Measurements from ENCODE around the gene TYW1B. TPM values are rescaled to one million over a fixed set of nuclear protein-coding genes. Genes with fewer than 3 reads are reported as not detected.
"Not testable (repeated sequence)": the region's sequence is repeated elsewhere in the genome, so short reads cannot be mapped to it uniquely, and the experiment has no call there.

Gene TYW1B
- total and polyA plus RNA-seq, 8 donors = 0.93 to 21.0 (median 2.0) TPM

DNA sequence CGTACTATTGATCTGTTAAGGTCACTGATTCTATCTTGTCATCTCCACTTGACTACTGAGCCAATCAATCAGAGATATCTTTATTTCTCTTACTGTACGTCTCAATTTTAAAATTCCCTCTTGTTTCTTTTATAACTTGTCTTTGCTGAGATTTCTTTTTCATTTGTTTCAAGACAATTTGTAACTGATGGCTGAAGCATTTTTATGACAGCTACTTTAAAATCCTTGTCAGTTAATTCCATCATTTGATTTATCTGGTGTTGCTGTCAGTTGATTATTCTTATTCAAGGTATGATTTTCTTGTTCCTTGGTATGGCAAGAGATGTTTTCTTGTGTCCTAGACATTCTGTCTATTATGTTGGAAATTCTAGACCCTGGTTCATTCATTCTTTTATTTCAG is 76.6 kb downstream of the TYW1B start:
- H3K36me3 ChIP-seq = no peaks in the 10 kb centered on the region
- no peaks in the 10 kb centered on the region for H3K27me3 ChIP-seq
- H3K27ac ChIP-seq = no peak overlapping the region
- no peak overlapping the region for H3K4me3 ChIP-seq
- TF ChIP-seq POLR2AphosphoS5 (IDR thresholded peaks at IDR 0.05) (no peak), POLR2A (IDR thresholded peaks at IDR 0.05) (no peak), EP300 (IDR thresholded peaks at IDR 0.05) (no peak)
- TF ChIP-seq, protein P1, sequence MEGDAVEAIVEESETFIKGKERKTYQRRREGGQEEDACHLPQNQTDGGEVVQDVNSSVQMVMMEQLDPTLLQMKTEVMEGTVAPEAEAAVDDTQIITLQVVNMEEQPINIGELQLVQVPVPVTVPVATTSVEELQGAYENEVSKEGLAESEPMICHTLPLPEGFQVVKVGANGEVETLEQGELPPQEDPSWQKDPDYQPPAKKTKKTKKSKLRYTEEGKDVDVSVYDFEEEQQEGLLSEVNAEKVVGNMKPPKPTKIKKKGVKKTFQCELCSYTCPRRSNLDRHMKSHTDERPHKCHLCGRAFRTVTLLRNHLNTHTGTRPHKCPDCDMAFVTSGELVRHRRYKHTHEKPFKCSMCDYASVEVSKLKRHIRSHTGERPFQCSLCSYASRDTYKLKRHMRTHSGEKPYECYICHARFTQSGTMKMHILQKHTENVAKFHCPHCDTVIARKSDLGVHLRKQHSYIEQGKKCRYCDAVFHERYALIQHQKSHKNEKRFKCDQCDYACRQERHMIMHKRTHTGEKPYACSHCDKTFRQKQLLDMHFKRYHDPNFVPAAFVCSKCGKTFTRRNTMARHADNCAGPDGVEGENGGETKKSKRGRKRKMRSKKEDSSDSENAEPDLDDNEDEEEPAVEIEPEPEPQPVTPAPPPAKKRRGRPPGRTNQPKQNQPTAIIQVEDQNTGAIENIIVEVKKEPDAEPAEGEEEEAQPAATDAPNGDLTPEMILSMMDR (IDR thresholded peaks at IDR 0.05) = no peak
- no peaks in the 10 kb centered on the region for H3K4me1 ChIP-seq
- WGBS, 5 donors = 92 to 100% (median 98%) methylated on average over 2 of the region's 2 CpGs
- intact Hi-C loops (cut with DNase I; ENCODE audit: low total_unique reads) = no loop called here
- H3K9me3 ChIP-seq = no peaks in the 10 kb centered on the region
- DNase-seq = no peak

DNA sequence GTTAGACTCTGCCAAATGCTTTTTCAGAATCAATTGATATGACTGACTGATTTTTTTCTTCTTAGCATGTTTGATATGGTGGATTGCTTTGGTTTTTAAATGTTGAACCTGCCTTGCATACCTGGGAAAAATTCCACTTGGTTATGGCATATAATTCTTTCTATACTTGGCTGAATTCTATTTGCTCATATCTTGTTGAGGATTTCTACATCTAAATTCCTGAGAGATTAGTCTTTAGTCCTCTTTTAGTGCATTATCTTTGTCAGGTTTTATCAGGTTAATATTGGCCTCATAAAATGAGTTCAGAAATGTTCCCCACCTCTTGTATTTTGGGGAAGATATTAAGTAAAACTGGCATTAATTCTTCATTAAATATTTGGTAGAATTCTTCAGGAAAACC is 79.4 kb downstream of the TYW1B start:
- intact Hi-C loops (cut with DNase I; ENCODE audit: low total_unique reads); DNase-seq: not testable (repeated sequence)

DNA sequence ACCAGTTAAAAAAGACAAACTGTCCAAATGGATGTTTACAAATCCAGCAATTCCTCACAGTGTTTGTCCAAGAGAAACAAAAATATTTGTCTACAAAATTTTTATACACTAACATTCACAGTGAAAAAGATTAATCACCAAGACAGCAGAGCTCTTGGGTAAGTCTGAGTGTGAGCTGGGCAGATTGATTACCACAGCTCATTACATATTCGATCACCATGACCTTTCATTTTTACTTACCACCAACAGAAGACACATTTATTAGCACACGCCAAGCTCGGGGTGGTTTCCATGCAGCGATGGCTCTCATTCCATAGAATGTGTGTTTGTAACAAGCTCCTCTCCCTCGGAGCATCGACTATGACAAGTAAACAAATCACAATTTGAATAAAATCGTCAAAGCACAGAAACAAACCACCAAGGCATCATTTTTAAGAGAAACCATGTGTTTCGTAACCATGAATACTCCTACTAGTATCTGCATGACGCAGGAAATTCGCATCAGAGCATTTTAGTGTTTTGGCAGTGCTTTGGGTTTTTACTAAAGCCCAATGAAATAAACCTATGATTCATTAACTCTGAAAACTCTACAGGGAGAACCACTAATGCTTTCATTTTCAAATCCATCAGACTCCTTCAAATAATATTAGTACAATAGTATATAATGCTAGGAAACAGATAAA is 83.6 kb downstream of the TYW1B start:
- 69 to 81% (median 78%) methylated on average over 10 of the region's 10 CpGs for WGBS, 5 donors
- H3K4me3 ChIP-seq = peak overlapping the region in 1 of 4 donors; percentile 24
- H3K4me1 ChIP-seq; H3K27me3 ChIP-seq; intact Hi-C loops (cut with DNase I; ENCODE audit: low total_unique reads); H3K9me3 ChIP-seq: not testable (repeated sequence)
- peaks cover 0 to 22% (median 5%) of the 10 kb centered on the region in 4 donors for H3K36me3 ChIP-seq
- peak in 1 of 2 donors; percentile 40 for DNase-seq
- peak overlapping the region in 2 of 5 donors; percentile 22 to 63 for H3K27ac ChIP-seq

More for the DNA sequence above, 79.4 kb downstream of the TYW1B start:
- not testable (repeated sequence) for H3K9me3 ChIP-seq, H3K27me3 ChIP-seq, H3K4me3 ChIP-seq, H3K27ac ChIP-seq, H3K4me1 ChIP-seq, H3K36me3 ChIP-seq

DNA sequence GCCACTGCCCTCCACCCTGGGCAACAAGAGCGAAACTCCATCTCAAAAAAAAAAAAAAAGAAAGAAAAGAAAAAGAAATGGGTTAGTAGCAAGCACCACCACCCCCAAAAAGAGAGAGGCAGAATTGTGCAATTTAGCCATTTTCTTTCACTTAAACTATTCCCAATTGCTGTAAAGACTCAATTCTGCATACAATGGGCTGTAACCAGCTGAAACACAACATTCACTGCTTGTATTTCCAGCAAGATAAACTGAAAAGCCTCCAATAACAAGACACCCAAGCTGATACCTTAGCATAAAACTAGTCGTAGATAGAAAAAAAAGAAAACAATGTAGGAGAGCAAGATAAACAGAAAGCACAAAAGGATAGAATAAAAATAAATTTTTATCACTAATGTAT is 84.2 kb downstream of the TYW1B start:
- 63 to 76% (median 64%) methylated on average over 2 of the region's 2 CpGs for WGBS, 5 donors
- H3K9me3 ChIP-seq; H3K27me3 ChIP-seq; DNase-seq; H3K4me3 ChIP-seq; intact Hi-C loops (cut with DNase I; ENCODE audit: low total_unique reads); H3K4me1 ChIP-seq: not testable (repeated sequence)
- Histone ChIP-seq H3K36me3 (peaks cover 0 to 28% (median 5%) of the 10 kb centered on the region in 4 donors), H3K27ac (peak overlapping the region in 1 of 5 donors; percentile 63)

DNA sequence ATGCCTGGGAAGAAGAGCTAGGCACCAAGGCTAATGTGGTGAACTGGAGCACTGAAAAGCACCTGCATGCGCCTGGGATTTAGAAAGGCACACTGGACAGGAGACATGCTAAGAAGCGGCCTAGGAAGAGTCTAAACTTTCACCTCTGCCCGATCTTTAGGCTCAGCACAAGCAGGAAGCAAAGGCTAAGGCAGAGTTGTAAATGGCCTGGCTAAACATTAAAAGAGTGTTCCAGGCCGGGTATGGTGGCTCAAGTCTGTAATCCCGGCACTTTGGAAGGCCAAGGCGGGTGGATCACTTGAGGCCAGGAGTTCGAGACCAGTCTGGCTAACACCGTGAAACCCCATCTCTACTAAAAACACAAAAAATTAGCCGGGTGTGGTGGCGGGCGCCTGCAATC is 88.3 kb downstream of the TYW1B start:
- WGBS, 5 donors = 98 to 100% (median 99%) methylated on average over 3 to 7 of the region's 11 CpGs; no CpG with 5 or more reads in 2 of the 5 donors
- intact Hi-C loops (cut with DNase I; ENCODE audit: low total_unique reads); H3K27ac ChIP-seq; H3K4me3 ChIP-seq; H3K4me1 ChIP-seq; H3K27me3 ChIP-seq; DNase-seq: not testable (repeated sequence)
- H3K9me3 ChIP-seq = peaks cover 6 to 24% (median 15%) of the 10 kb centered on the region in 4 donors
- H3K36me3 ChIP-seq = peaks cover 0 to 46% (median 8%) of the 10 kb centered on the region in 4 donors

DNA sequence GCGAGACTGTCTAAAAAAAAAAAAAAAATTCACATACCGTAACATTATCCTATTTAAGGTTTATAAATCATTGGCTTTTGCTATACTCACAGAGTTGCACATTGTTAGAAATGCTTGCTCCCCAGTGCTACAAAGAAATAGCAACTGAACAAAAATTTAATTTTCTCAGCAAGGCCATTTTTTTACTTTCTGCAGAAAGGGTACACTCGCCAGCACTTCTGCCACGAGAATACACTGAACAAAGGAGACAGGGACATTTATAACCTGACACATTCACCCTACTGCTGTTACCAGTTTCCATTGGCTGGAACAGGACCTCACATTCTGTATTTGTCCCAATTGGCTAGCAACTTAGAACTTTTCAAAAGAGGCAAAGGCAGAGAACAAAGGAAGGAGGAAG is 92.1 kb downstream of the TYW1B start:
- WGBS, 5 donors = 68 to 90% (median 74%) methylated on average over 4 of the region's 4 CpGs
- Histone ChIP-seq H3K36me3 (peaks cover 0 to 26% (median 3%) of the 10 kb centered on the region in 4 donors), H3K9me3 (peaks cover 6 to 27% (median 17%) of the 10 kb centered on the region in 4 donors)
- H3K27me3 ChIP-seq; H3K4me3 ChIP-seq; DNase-seq; H3K27ac ChIP-seq; intact Hi-C loops (cut with DNase I; ENCODE audit: low total_unique reads); H3K4me1 ChIP-seq: not testable (repeated sequence)

DNA sequence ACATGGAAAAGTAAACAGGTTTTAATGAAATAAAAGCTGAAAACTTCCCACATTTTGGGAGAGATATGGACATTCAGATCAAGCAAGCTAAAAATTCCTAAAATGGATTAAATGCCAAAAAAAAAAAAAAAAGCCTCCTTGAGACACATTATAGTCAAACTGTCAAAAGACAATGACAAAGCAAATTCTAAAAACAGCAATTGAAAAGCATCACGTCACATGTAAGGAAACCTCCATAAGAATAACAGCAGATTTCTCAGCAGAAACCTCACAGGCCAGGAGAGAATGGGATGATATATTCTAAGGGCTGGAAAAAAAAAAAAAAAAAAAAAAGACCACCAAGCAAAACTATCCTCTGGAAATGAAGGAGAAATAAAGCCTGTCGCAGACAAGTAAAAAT is 97.2 kb downstream of the TYW1B start:
- H3K4me3 ChIP-seq; H3K27ac ChIP-seq; H3K4me1 ChIP-seq; DNase-seq; H3K27me3 ChIP-seq; H3K36me3 ChIP-seq; intact Hi-C loops (cut with DNase I; ENCODE audit: low total_unique reads): not testable (repeated sequence)
- peaks cover 0 to 14% (median 6%) of the 10 kb centered on the region in 4 donors for H3K9me3 ChIP-seq
- WGBS, 5 donors = 88 to 98% (median 92%) methylated on average over 2 of the region's 2 CpGs

DNA sequence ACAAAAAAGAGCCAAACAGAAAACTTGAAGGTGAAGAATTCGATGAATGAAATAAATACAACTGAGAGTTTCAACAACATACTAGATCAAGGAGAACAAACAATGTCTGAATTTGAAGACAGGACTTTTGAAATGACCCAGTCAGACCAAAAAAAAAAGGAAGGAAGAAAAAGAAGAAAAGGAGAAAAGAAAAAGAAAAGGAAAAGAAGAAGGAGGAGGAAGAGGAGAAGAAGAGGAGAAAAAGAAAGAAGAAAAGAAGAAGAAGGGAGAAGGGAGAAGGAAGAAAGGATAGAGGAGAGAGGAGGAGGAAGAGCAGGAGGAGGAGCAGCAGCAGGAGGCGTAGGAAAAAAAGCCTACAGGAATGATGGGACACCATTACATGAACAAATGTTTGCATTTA is 97.6 kb downstream of the TYW1B start:
- H3K27me3 ChIP-seq; H3K27ac ChIP-seq; DNase-seq; intact Hi-C loops (cut with DNase I; ENCODE audit: low total_unique reads); H3K4me3 ChIP-seq; H3K36me3 ChIP-seq; H3K4me1 ChIP-seq: not testable (repeated sequence)
- peaks cover 0 to 10% (median 5%) of the 10 kb centered on the region in 4 donors for H3K9me3 ChIP-seq
- 92 to 99% (median 96%) methylated on average over 2 of the region's 2 CpGs for WGBS, 5 donors

DNA sequence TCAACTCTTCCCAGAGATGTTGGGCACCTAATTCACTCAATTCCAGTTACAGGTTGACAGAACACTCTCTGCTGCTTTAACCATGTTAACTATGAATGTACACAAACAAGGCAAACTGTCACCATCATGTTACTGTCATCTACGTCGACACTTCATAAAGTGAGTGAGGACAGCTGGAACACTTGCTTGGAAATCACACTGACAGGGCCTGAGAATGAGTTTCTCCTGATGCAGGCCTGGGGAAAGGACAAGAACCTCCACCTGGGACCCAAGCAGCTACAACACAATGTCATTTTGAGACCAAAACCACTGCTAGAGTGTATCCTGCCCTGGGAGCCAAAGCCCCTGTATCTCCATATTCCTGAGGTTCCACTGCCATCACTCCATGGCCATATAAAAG is 98.9 kb downstream of the TYW1B start:
- DNase-seq; H3K27me3 ChIP-seq; H3K4me1 ChIP-seq; intact Hi-C loops (cut with DNase I; ENCODE audit: low total_unique reads); H3K36me3 ChIP-seq; H3K27ac ChIP-seq; H3K4me3 ChIP-seq; H3K9me3 ChIP-seq: not testable (repeated sequence)
- WGBS, 5 donors = 94 to 97% (median 96%) methylated on average over 2 of the region's 2 CpGs

DNA sequence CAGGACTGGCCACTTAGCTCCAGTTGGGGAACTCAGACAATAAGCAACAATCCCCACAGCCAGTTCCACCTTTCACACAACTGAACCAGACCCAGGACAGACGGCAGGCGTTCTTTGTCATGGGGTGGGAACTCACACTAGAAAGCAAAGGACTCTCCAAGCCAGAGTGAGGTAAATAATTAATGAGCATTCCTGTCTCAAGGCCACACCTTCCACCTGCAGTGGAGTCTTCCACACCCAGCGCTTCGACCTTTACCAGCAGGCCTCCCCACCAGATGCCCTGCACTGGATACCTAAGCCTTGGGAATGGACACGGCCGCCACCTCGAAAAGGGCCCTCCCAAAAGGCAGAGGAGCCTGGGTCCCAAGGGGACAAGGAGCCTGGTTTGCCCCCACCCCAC is 105.3 kb downstream of the TYW1B start:
- 50 to 84% (median 60%) methylated on average over 4 to 7 of the region's 7 CpGs for WGBS, 5 donors
- H3K4me3 ChIP-seq; intact Hi-C loops (cut with DNase I; ENCODE audit: low total_unique reads); H3K27ac ChIP-seq; H3K4me1 ChIP-seq; H3K9me3 ChIP-seq; H3K36me3 ChIP-seq; H3K27me3 ChIP-seq: not testable (repeated sequence)
- peak; percentile 32 to 66 for DNase-seq

DNA sequence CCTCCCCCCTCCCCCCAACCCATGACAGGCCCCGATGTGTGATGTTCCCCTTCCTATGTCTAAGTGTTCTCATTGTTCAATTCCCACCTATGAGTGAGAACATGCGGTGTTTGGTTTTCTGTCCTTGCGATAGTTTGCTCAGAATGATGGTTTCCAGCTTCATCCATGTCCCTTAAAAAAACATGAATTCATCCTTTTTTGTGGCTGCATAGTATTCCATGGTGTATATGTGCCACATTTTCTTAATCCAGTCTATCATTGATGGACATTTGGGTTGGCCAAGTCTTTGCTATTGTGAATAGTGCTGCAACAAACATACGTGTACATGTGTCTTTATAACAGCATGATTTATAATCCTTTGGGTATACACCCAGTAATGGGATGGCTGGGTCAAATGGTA is 107.1 kb downstream of the TYW1B start:
- DNase-seq; intact Hi-C loops (cut with DNase I; ENCODE audit: low total_unique reads); H3K9me3 ChIP-seq; H3K4me1 ChIP-seq; H3K4me3 ChIP-seq; H3K27me3 ChIP-seq; H3K27ac ChIP-seq; H3K36me3 ChIP-seq: not testable (repeated sequence)
- WGBS, 5 donors = 96 to 100% (median 98%) methylated on average over 3 to 4 of the region's 4 CpGs
